ENCODE results near the gene WDR3. TPM values are rescaled to one million over a fixed set of nuclear protein-coding genes. Genes with fewer than 3 reads are reported as not detected.

Gene WDR3
- total and polyA plus RNA-seq, 10 of the 15 experiments (the other 5 are each of a cell fraction or from before 2014, with no cell fraction given): 24.0 to 66.5 (median 42.9) TPM

DNA sequence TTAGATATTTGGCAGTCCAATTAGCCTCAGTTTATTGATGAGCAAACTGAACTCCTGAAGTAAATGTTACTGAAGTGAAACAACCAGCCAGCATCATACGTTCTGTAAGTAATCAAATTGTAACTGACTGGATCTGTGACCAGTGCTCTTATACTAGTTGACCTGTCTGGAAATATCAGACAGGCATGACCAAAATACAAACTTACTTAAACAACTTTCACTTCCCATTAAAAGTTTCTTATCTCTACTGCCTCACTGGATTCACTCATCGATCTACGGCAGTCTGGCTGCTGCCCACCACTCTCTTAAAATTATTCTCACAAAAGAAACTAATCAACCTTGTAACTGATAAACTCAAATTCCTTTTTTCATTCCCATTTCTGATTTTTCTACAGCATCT, 56.4 kb downstream of the WDR3 start:
- Histone ChIP-seq H3K27ac (ENCODE audit: control insufficient read depth, insufficient read depth) (no peak overlapping the region), H3K9ac (ENCODE audit: control insufficient read depth, insufficient read depth, low read length) (no peak overlapping the region), H3K79me2 (ENCODE audit: control insufficient read depth, insufficient read depth, low read length) (no peaks in the 10 kb centered on the region), H2AFZ (ENCODE audit: control insufficient read depth, low read depth, low read length) (no peak overlapping the region), H3K4me2 (ENCODE audit: control insufficient read depth, insufficient read depth) (no peak overlapping the region), H3K4me1 (ENCODE audit: control insufficient read depth, insufficient read depth, low read length) (no peaks in the 10 kb centered on the region), H3K36me3 (ENCODE audit: control insufficient read depth in 2 of 2, insufficient read depth in 2 of 2, low read length in 1 of 2) (no peaks in the 10 kb centered on the region), H3K9me3 (replicated peaks; ENCODE audit: control insufficient read depth, insufficient read depth, low read length) (no peaks in the 10 kb centered on the region), H3K27me3 (replicated peaks in 1 of 2; ENCODE audit: control insufficient read depth in 2 of 2, insufficient read depth in 2 of 2, low read length in 1 of 2) (no peaks in the 10 kb centered on the region), H3K4me3 (no peak overlapping the region), H4K20me1 (ENCODE audit: control insufficient read depth, insufficient read depth) (no peaks in the 10 kb centered on the region)
- intact Hi-C loops (cut with micrococcal nuclease; ENCODE audit: unreplicated experiment) (no loop called here), in situ Hi-C loops (cut with MboI) (no loop called here)
- DNase-seq (ENCODE audit: low read depth, low spot score) (no peak), ATAC-seq (peak; percentile 86), FAIRE-seq (no peak)
- ChIA-PET POLR2A (no interaction called here), RAD21 (ENCODE audit: unreplicated experiment) (no interaction called here), CTCF (interaction anchor here (0.6 kb wide), 1 partner anchor 126 kb away, joined by 4 read pairs; no protein-coding TSS in a partner anchor), SMC1A (ENCODE audit: uncharacterized antibody, unreplicated experiment) (no interaction called here)
- TF ChIP-seq, protein P1, sequence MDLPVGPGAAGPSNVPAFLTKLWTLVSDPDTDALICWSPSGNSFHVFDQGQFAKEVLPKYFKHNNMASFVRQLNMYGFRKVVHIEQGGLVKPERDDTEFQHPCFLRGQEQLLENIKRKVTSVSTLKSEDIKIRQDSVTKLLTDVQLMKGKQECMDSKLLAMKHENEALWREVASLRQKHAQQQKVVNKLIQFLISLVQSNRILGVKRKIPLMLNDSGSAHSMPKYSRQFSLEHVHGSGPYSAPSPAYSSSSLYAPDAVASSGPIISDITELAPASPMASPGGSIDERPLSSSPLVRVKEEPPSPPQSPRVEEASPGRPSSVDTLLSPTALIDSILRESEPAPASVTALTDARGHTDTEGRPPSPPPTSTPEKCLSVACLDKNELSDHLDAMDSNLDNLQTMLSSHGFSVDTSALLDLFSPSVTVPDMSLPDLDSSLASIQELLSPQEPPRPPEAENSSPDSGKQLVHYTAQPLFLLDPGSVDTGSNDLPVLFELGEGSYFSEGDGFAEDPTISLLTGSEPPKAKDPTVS (IDR thresholded peaks at IDR 0.05; ENCODE audit: low read depth, low read length): no peak
- peak; percentile 45 for TF ChIP-seq SPI1 (IDR thresholded peaks at IDR 0.05; ENCODE audit: borderline replicate concordance, insufficient read depth, low read depth, low read length)
- no TSS peak for BruUV-seq (replicated peaks)
- 0% methylated on average over 3 of the region's 3 CpGs for WGBS (ENCODE audit: insufficient coverage, insufficient replicate concordance, low lambda C conversion rate, missing lambda C conversion rate)

DNA sequence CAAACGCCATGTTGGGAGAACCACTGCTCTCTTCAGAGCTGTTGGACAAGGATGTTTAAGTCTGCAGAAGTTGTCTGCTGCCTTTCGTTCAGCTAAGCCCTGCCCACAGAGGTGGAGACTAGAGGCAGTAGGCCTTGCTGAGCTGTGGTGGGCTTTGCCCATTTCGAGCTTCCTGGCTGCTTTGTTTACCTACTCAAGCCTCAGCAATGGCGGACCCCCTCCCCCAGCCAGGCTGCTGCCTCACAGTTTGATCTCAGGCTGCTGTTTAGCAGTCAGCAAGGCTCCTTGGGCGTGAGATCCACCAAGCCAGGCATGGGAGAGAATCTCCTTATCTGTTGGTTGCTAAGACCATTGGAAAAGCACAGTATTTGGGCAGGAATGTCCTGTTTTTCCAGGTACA, 74.8 kb downstream of the WDR3 start:
- Histone ChIP-seq H3K27ac (ENCODE audit: control insufficient read depth, insufficient read depth) (no peak overlapping the region), H3K36me3 (ENCODE audit: control insufficient read depth in 2 of 2, insufficient read depth in 2 of 2, low read length in 1 of 2) (no peaks in the 10 kb centered on the region), H3K4me3 (no peak overlapping the region), H3K27me3 (replicated peaks in 1 of 2; ENCODE audit: control insufficient read depth in 2 of 2, insufficient read depth in 2 of 2, low read length in 1 of 2) (no peaks in the 10 kb centered on the region), H3K4me2 (ENCODE audit: control insufficient read depth, insufficient read depth) (no peak overlapping the region), H3K9me3 (replicated peaks; ENCODE audit: control insufficient read depth, insufficient read depth, low read length) (no peaks in the 10 kb centered on the region), H3K4me1 (ENCODE audit: control insufficient read depth, insufficient read depth, low read length) (no peaks in the 10 kb centered on the region), H3K9ac (ENCODE audit: control insufficient read depth, insufficient read depth, low read length) (no peak overlapping the region), H4K20me1 (ENCODE audit: control insufficient read depth, insufficient read depth) (no peaks in the 10 kb centered on the region), H3K79me2 (ENCODE audit: control insufficient read depth, insufficient read depth, low read length) (no peaks in the 10 kb centered on the region), H2AFZ (ENCODE audit: control insufficient read depth, low read depth, low read length) (no peak overlapping the region)
- ChIA-PET CTCF (no interaction called here), RAD21 (ENCODE audit: unreplicated experiment) (no interaction called here), POLR2A (no interaction called here), SMC1A (ENCODE audit: uncharacterized antibody, unreplicated experiment) (no interaction called here)
- WGBS (ENCODE audit: insufficient coverage, insufficient replicate concordance, low lambda C conversion rate, missing lambda C conversion rate): 8% methylated on average over 5 of the region's 5 CpGs
- TF ChIP-seq, protein P2, sequence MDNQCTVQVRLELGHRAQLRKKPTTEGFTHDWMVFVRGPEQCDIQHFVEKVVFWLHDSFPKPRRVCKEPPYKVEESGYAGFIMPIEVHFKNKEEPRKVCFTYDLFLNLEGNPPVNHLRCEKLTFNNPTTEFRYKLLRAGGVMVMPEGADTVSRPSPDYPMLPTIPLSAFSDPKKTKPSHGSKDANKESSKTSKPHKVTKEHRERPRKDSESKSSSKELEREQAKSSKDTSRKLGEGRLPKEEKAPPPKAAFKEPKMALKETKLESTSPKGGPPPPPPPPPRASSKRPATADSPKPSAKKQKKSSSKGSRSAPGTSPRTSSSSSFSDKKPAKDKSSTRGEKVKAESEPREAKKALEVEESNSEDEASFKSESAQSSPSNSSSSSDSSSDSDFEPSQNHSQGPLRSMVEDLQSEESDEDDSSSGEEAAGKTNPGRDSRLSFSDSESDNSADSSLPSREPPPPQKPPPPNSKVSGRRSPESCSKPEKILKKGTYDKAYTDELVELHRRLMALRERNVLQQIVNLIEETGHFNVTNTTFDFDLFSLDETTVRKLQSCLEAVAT (IDR thresholded peaks at IDR 0.05): no peak
- TF ChIP-seq HDGF (IDR thresholded peaks at IDR 0.05) (no peak), RB1 (IDR thresholded peaks at IDR 0.05; ENCODE audit: borderline replicate concordance) (no peak), STAT3 (IDR thresholded peaks at IDR 0.05; ENCODE audit: low read depth, low read length) (no peak), TCF12 (IDR thresholded peaks at IDR 0.05; ENCODE audit: low read depth, low read length) (no peak)
- TF ChIP-seq, protein P3, sequence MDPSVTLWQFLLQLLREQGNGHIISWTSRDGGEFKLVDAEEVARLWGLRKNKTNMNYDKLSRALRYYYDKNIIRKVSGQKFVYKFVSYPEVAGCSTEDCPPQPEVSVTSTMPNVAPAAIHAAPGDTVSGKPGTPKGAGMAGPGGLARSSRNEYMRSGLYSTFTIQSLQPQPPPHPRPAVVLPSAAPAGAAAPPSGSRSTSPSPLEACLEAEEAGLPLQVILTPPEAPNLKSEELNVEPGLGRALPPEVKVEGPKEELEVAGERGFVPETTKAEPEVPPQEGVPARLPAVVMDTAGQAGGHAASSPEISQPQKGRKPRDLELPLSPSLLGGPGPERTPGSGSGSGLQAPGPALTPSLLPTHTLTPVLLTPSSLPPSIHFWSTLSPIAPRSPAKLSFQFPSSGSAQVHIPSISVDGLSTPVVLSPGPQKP (IDR thresholded peaks at IDR 0.05; ENCODE audit: low read depth, low read length): no peak
- BruUV-seq (replicated peaks): no TSS peak
- in situ Hi-C loops (cut with MboI) (no loop called here), intact Hi-C loops (cut with micrococcal nuclease; ENCODE audit: unreplicated experiment) (no loop called here)
- DNase-seq (ENCODE audit: low read depth, low spot score) (no peak), FAIRE-seq (no peak), ATAC-seq (no peak)
